ENCODE measurements around the gene MAPK8IP3.

The MAPK8IP3 gene

GRCh38 chr16:1764971-1765370 lies 59.0 kb downstream of the MAPK8IP3 start:
- Histone ChIP-seq H3K9me2 (replicated peaks; ENCODE audit: insufficient read depth, low read length) (no peaks in the 10 kb centered on the region), H3K27ac (ENCODE audit: low read length) (no peak overlapping the region), H4K20me1 (ENCODE audit: insufficient read depth, low read length) (no peaks in the 10 kb centered on the region), H3K9me3 (replicated peaks; ENCODE audit: insufficient read depth, low read length) (no peaks in the 10 kb centered on the region), H2AFZ (ENCODE audit: low read length) (no peak overlapping the region), H3K27me3 (replicated peaks; ENCODE audit: insufficient read depth, low read length) (no peaks in the 10 kb centered on the region), H3K4me1 (ENCODE audit: low read length) (no peaks in the 10 kb centered on the region), H3F3A (ENCODE audit: insufficient read depth, low read length) (no peaks in the 10 kb centered on the region), H3K79me2 (ENCODE audit: low read length) (no peaks in the 10 kb centered on the region), H3K4me2 (ENCODE audit: low read depth, low read length) (no peak overlapping the region), H3K4me3 (ENCODE audit: low read length) (no peak overlapping the region), H3K9ac (ENCODE audit: low read length) (no peak overlapping the region), H3K36me3 (replicated peaks; ENCODE audit: insufficient read depth, low read length) (no peaks in the 10 kb centered on the region)
- no peak for DNase-seq
- TF ChIP-seq, protein P1, sequence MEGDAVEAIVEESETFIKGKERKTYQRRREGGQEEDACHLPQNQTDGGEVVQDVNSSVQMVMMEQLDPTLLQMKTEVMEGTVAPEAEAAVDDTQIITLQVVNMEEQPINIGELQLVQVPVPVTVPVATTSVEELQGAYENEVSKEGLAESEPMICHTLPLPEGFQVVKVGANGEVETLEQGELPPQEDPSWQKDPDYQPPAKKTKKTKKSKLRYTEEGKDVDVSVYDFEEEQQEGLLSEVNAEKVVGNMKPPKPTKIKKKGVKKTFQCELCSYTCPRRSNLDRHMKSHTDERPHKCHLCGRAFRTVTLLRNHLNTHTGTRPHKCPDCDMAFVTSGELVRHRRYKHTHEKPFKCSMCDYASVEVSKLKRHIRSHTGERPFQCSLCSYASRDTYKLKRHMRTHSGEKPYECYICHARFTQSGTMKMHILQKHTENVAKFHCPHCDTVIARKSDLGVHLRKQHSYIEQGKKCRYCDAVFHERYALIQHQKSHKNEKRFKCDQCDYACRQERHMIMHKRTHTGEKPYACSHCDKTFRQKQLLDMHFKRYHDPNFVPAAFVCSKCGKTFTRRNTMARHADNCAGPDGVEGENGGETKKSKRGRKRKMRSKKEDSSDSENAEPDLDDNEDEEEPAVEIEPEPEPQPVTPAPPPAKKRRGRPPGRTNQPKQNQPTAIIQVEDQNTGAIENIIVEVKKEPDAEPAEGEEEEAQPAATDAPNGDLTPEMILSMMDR (IDR thresholded peaks at IDR 0.05; ENCODE audit: low read length): no peak
- TF ChIP-seq EZH2 (optimal IDR thresholded peaks at IDR 0.05; ENCODE audit: low read depth, low read length): no peak
- no peak for TF ChIP-seq EZH2phosphoT487 (IDR thresholded peaks at IDR 0.05; ENCODE audit: low read length)

- Histone ChIP-seq H3K36me3 (replicated peaks; ENCODE audit: insufficient read depth, low read length) (no peaks in the 10 kb centered on the region), H3K4me2 (ENCODE audit: low read depth, low read length) (no peak overlapping the region), H2AFZ (ENCODE audit: low read length) (no peak overlapping the region), H3K79me2 (ENCODE audit: low read length) (peaks cover 2% of the 10 kb centered on the region), H3K4me3 (ENCODE audit: low read length) (no peak overlapping the region), H4K20me1 (ENCODE audit: insufficient read depth, low read length) (no peaks in the 10 kb centered on the region), H3K4me1 (ENCODE audit: low read length) (no peaks in the 10 kb centered on the region), H3K27me3 (replicated peaks; ENCODE audit: insufficient read depth, low read length) (no peaks in the 10 kb centered on the region), H3F3A (ENCODE audit: insufficient read depth, low read length) (no peaks in the 10 kb centered on the region), H3K9ac (ENCODE audit: low read length) (no peak overlapping the region), H3K27ac (ENCODE audit: low read length) (no peak overlapping the region), H3K9me2 (replicated peaks; ENCODE audit: insufficient read depth, low read length) (no peaks in the 10 kb centered on the region), H3K9me3 (replicated peaks; ENCODE audit: insufficient read depth, low read length) (no peaks in the 10 kb centered on the region)
- no peak for DNase-seq
- TF ChIP-seq EZH2 (optimal IDR thresholded peaks at IDR 0.05; ENCODE audit: low read depth, low read length) (no peak), EZH2phosphoT487 (IDR thresholded peaks at IDR 0.05; ENCODE audit: low read length) (no peak)
- TF ChIP-seq, protein P1 (IDR thresholded peaks at IDR 0.05; ENCODE audit: low read length): no peak
These were observed 59.8 kb downstream of the MAPK8IP3 start for GRCh38 chr16:1765826-1766225.

DNA sequence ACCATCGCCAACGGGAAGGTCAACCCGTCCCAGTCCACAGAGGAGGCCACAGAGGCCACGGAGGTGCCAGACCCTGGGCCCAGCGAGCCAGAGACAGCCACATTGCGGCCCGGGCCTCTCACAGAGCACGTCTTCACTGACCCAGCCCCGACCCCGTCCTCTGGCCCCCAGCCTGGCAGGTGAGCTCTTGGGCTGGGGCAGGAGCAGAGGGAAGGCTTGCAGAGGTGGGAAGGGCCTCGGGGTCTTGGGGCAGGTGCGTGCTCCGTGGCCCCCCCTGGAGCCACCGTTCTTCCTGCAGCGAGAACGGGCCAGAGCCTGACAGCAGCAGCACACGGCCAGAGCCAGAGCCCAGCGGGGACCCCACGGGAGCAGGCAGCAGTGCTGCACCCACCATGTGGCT lies 60.2 kb downstream of the MAPK8IP3 start:
- no peak for DNase-seq
- Histone ChIP-seq H3K9me3 (replicated peaks; ENCODE audit: insufficient read depth, low read length) (no peaks in the 10 kb centered on the region), H3K36me3 (replicated peaks; ENCODE audit: insufficient read depth, low read length) (no peaks in the 10 kb centered on the region), H3K4me3 (ENCODE audit: low read length) (no peak overlapping the region), H3K27me3 (replicated peaks; ENCODE audit: insufficient read depth, low read length) (no peaks in the 10 kb centered on the region), H4K20me1 (ENCODE audit: insufficient read depth, low read length) (no peaks in the 10 kb centered on the region), H3K4me2 (ENCODE audit: low read depth, low read length) (no peak overlapping the region), H3K9me2 (replicated peaks; ENCODE audit: insufficient read depth, low read length) (no peaks in the 10 kb centered on the region), H3K4me1 (ENCODE audit: low read length) (no peaks in the 10 kb centered on the region), H3K79me2 (ENCODE audit: low read length) (peaks cover 4% of the 10 kb centered on the region), H3K27ac (ENCODE audit: low read length) (no peak overlapping the region), H3K9ac (ENCODE audit: low read length) (no peak overlapping the region), H2AFZ (ENCODE audit: low read length) (no peak overlapping the region), H3F3A (ENCODE audit: insufficient read depth, low read length) (no peaks in the 10 kb centered on the region)
- TF ChIP-seq EZH2phosphoT487 (IDR thresholded peaks at IDR 0.05; ENCODE audit: low read length) (no peak), EZH2 (optimal IDR thresholded peaks at IDR 0.05; ENCODE audit: low read depth, low read length) (no peak)
- TF ChIP-seq, protein P1 (IDR thresholded peaks at IDR 0.05; ENCODE audit: low read length): no peak
